ENCODE data around the gene PEX1.
"Not testable (repeated sequence)": the region's sequence is repeated elsewhere in the genome, so short reads cannot be mapped to it uniquely, and the experiment has no call there.

Gene PEX1

DNA sequence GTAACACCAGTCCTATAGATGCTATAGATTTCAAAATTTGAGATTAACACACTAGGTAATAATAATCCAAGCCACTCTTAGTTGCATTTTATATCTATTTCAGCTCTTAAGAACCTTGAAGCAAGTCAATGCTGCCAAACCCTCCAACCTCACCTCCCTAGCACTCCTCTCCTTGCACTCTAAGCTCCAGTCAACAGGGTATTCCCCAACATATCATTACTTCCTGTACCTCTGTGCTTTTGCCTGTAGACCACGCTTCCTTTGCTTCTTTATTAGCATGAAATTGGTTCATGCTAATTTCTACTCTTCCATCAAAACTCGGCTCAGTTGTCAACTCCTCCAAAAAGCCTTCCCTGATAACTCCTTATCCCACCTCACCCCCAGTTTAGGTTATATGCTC, 24.6 kb downstream of the PEX1 start:
- DNase-seq, result no peak

DNA sequence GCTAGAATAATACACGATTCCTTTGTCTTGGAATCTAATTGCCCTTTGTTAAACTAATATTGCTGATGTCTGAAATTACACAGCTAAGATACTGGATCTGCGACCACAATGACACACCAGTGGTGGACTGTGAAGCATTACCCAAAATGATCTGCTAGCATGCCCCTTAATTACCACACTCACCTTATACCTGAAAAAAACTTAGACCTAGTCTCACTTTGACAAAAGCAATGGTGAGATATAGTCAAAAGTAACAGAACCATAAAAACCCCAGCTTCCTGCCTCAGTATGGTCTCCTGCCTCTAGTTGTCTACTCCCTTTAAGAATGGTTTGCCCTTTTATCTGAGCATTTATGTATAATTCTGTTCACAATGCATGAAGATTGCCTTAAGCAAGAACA, 29.8 kb downstream of the PEX1 start:
- DNase-seq, result no peak

DNA sequence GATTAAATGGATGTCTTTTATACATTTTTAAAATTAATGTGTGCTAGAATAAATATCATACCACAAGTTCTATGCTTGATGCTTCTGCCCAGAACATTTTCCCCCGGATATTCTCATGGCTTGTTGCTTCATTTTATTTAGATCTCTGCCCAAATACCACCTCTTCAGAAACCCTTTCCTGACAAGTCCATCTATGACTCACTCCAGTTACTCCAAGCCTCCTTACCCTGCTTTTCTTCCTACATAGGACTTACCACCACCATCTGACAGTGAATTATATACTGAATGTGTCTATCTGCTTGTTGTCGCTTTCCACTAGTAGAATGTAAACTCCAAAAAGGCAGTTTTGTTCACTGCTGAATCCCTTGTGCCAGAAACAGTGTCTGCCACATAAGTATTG, 31.4 kb downstream of the PEX1 start:
- DNase-seq, result no peak

DNA sequence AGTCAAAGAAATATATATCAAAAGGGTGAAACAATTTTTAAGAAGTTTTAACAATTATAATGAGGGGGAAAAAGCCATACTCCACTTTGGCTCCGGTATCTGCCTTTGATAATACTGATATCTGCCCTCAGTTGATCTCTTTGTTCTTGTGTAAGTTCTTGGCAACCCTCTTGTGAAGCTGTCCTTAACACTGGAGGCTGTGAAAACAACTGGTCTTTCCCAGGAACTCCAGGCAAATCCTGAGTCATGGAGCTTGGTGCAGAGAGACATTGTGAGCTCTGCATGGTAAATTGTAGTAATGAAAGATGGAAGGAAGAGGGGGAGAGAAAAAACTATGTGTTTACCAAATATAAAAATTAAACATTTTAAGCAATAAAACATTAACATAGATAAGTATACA, 38.7 kb downstream of the PEX1 start:
- DNase-seq, result no peak

DNA sequence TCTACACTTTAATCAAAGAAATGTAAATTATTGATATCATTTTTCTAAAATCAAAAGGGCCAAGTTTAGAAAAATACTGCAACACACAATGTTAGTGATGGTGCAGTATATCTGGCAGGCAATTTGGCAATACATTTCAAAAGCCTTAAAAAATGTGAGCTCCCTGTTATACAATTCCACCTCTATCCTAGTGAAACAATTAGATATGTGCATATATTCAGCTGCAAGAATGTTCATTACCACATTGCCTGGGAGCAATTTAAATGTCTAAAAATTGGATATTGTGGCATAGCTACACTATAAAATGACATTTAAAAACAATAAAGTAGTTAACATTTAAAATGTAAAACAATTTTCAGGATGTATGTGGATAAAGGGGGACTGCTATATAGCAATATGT, 40.5 kb downstream of the PEX1 start:
- no peak for DNase-seq

DNA sequence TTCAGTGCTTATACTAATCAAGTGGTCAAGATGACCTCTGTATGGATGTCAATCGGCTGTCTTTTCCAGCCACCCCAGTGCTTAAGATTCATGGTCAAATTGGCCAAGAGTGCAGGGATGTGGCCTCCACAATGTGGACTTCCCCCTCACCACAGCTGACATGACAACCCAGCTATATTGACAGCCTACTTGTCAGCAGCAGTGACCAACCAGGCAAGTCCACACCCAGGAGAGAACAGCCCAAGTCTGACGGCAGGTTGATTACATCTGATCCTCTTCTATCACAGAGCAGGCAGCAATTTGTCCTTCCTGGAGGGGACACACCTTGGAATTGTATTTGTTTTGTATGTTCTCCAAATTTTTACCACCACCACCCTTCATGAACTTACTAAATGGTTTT, 42.3 kb downstream of the PEX1 start:
- DNase-seq, result no peak

DNA sequence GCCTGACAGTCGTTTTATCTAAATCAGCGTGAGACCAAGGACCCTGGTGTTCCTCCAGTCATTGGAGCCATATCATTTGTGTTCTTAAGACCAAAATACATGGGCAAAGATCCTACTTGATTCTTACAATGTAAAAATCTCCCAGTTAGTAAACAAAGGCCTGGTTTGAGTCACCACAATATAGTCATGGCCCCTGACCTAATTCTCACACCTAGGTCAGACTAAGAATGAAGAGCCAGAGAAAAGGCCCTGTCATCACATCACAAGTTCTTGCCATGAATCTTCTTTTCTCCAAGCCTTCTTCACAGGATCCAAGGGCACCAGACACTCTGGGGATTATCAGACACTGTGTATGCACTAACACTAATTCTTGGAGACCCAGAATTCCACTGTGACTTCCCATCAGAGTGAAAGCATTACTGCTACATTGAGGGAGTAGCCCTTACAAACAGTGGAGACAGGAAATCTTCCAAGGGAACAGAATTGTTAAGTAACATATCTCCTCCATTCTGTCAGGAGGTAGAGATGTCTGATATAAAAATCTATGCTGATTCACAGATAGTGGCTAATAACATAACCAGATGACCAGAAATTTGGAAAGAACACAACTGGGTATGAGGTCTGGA, 42.9 kb downstream of the PEX1 start:
- DNase-seq, result no peak

DNA sequence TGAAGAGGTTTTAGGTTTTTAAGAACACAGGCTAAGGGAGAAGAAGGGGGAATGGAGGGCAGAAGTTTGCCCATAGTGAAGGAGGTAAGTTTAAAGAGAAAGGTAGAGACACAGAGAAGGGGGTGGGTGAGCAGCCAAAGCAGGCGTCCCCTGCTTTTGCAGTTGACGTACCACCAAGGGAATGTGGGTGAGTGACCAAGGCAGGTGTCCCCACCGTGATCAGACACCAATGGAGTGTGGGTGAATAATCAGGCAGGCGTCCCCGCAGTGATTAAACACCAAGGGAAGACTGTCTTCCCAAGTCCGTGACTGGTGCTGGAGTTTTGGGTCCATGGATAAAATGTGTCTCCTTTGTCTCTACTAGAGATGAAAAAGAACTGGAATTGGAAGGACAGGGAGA, 44.1 kb downstream of the PEX1 start:
- DNase-seq, result not testable (repeated sequence)

DNA sequence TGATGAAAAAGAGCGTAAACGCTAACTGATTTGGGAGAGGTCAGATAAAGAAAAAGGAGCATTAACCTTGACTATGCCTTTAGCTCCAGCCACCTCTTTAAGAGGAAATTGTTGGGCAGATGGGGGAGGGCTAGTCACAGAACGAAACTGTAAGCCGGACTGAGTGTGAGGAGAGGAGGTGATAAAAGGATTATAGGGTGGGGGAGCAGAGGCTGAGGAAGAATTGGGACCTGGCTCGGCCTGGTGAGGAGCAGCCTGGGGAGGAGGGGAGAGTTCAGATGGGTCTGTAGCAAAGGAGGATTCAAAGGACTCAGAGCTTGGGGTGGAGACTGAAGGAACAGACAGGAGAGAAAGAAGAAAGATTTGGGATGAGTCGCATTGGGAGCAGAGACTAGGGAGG, 44.7 kb downstream of the PEX1 start:
- DNase-seq, result not testable (repeated sequence)

DNA sequence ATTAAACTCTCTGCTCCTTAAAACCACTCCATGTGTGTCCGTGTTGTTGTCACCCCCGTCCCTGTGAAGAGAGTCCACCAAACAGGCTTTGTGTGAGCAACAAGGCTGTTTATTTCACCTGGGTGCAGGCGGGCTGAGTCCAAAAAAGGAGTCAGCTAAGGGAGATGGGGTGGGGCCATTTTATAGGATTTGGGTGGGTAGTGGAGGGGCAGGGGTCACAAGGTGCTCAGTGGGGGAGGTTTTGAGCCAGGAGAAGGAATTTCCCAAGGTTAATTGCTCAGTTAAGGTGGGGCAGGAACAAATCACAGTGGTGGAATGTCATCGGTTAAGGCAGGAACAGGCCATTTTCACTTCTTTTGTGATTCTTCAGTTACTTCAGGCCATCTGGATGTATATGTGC, 49.2 kb downstream of the PEX1 start:
- DNase-seq, result not testable (repeated sequence)

DNA sequence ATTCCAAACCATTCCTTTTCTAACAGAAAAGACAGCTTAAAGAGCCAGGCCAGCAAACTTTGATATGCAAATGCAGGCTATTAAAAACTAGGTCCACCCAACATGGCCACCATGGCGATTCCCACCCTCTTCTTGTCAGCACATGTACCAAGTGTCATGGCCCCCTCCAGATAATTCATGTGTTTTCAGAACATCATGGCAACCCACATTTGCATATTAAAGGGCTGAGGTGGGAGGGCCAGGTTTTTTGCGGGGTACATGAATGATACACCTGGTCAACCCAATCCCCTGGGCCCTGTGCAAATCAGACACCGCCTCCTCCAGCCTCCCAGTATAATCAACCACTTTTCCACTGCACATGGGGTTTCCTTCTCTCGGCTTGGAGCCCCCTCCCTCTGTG, 49.6 kb downstream of the PEX1 start:
- no peak for DNase-seq

DNA sequence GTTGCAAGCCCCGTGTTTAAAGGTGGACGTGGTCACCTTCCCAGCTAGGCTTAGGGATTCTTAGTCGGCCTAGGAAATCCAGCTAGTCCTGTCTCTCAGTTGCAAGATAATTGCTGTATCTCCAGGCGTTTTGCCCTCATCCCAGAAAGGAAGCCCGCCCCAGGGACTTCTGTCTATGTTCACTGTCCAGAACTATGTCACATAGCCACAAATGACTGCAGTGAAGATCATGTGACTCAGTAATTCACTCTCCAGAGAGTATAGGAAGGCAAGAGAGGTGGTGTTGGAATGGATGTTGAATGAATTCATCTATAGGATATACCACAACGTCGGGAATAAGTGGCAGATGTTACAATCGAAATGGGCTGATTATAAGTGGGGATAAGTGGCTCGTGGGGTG, 50.2 kb downstream of the PEX1 start:
- DNase-seq, result no peak

DNA sequence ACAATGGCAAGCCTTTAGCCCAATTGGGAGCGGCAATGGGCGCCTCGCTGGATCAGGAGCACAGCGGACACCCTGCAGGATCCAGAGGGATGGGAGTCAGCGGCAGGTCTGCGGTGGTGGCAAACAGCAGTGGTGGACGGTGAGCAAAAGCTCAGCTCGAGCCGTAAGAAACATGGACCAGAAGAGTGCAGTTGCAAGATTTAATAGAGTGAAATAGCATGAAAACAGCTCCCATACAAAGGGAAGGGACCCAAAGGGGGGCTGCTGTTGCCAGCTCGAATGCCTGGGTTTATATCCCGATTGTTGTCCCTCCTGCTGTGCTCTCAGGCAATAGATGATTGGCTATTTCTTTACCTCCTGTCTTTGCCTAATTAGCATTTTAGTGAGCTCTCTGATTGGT, 50.6 kb downstream of the PEX1 start, which contains the start of gene ERVW-1:
TSS of gene ERVW-1 (minus strand) at position 266 of the 400 bp plus-strand sequence. CDS start 7,565 bp downstream, outside the sequence.
- DNase-seq, result not testable (repeated sequence)

DNA sequence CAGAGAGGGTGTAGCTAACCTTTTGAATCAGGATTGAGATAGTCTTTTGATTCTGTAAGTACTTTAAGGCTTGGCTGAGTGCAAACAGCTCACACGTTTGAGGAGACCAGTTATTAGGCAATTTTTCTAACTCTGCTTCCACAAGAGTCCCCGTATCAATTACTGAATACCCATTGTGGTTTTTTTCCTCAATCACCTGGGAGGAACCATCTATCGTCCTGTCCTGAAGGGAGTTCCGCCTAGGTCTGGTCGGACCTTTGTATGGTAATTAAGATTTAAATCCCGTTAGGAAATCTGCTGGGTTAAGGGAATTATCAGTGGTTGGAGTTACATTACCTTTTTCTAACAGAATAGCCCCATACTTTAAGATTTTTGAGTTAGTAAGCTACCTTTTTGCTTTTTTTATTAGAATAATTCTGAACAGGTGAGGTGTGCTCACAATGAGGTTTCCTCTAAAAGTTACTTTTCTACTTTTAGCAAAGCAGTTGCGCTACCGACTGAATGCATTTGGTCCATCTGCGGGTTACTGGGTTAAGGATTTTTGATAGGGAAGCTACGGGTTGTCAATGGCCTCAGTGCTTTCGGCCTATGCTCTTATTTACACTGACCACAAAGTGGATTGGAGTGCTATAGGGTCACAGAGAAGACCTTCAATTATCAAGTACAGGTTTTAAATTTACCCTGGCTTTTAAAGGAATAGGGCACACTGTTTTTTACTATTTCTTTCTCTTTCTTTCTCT, 52.3 kb downstream of the PEX1 start:
- not testable (repeated sequence) for DNase-seq

DNA sequence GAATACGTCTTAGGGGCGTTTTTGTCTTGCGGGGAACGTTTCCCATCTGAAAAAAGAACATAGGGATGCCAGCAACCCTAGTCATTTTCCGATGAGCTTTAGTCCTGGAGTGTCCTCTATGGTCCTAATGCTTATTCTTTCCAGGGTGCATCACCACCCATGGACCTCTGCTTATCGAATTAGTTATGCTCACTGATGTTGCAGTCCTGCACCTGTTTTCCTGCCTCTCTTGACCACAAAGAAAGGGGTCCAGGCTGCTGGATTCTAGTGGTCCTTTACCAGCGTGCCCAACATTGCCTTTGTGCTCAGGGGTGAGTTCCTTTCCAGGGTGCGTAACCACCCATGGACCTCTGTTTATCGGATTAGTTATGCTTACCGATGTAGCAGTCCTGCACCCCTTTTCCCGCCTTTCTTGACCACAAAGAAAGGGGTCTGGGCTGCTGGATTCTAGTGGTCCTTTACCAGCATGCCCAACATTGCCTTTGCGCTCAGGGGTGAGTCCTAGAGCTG, 53.0 kb downstream of the PEX1 start:
- DNase-seq, result not testable (repeated sequence)

DNA sequence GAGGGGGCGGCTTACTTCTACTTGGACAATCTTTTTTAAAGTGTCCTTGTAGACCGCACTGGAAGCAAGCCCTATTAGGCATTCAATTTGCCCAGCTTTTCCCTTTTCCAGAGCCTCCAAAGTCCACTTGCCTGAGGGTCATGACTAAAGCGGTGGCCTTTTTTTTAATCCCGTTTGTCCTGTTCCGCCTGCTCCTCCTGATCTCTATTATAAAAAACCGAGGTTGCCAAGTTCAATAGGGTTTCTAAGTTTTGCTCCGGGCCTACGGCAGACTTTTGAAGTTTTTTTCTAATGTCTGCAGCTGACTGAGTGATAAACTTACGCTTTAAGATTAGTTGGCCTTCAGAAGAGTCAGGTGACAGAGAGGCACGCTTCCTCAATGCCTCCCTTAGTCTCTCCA, 54.3 kb downstream of the PEX1 start:
- DNase-seq, result not testable (repeated sequence)

DNA sequence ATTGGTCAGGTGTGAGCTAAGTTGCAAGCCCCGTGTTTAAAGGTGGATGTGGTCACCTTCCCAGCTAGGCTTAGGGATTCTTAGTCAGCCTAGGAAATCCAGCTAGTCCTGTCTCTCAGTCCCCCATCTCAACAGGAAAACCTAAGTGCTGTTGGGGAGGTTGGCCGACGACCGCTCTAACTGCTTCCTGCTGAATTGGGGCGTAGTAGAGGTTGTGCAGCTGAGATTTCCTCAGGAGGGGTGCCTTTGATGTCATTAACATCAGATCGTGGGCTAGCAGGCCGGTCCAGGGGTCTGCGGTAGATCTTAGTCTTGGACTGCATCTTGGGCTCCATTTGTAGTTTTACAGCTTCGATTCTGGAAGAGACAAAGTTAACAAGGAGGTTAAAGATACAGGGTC, 59.7 kb downstream of the PEX1 start:
- DNase-seq, result not testable (repeated sequence)

DNA sequence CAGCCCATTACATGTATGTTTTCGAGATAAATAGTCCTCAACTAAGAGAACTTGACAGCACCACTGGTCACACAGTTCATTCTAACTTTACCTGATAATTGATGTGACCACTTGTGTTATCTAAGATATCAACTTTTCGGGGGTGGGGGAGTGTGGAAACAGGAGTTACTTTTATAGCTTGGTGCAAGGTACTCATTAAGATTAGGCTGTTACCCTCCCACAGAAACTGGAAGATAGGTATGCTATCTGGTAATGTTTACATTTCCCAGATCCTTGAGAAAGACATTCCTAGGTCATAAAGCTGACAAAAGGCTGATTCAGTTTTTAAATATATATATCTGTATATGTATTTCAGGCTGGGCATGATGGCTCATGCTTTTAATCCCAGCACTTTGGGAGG, 61.6 kb downstream of the PEX1 start:
- no peak for DNase-seq

DNA sequence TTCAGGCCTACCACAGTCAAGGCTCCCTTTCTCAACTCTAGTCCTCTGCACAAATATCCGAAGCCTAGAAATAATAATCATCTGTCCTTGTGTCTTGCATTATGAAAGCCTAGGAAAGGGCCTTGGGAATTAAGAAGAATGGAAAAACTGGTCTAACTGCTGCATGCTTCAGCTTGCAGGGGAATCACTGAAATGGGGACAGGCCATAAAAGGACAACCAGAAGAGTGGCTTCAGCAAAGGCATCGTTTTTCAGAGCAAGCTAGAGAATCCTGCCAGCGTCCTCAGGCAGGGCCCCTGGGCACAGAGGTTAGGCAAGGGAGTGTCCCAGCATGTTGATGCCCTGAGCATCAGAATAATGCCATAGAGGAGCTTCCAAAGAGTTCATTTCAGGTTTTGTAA, 63.8 kb downstream of the PEX1 start:
- no peak for DNase-seq

DNA sequence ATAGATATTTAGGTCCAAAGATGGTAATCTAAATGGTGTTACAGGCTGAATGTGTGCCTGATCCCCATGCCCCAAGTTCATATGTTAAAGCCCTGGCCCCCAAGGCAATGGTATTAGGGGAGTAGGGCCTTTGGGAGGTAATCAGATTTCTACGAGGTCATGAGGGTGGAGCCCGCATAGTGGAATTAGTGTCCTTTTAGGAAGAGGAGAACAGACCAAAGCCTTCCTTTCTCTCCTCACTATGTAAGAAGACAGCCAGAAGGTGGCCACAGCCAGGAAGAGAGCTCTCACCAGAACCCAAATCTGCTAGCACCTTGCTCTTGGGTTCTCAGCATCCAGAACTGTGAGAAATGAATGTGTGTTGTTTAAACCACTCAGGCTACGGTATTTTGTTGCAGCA, 65.8 kb downstream of the PEX1 start:
- no peak for DNase-seq

DNA sequence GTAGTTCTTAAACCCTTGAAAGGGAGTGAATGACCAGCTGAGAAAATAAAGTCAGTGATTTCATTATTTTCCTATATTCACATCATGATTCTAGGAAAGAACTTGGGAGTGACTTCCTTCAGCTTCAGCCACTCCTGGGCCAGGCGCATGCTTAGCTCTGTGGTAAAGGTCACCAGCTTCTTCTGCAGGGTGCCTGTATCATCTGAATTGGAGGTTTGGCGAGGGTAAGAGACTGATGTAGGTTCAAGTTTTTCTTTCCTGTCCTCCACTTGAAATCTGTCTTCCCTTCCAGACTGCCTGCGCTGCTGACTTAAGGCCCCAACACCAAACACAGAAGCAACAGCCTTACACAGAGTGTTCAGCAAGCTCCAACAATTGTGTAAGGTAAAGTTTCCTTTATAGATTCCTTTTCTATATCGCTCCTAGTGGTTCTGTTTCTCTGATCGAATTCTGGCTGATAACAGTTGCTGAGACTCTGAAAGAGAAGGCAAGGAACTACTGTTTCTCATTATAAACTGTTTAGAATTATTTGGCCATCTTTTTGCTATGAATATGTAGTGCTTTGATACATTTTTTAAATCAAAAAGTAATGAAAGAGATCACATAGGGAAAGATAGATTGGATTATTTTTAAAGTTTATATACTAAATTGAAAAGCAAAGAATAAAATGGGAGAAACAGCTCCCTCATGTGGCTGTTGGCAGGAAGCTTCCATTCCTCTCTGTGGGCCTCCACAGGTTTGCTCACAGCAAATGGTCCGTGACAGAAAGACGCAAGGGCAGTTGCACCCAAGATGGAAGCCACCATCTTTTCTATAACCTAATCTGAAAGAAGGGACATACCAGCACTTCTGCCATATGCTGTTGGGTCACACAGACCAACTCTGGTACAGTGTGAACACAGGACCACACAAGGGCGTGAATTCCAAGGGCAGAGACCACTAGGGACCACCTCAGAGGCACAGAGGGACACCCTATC, 67.0 kb downstream of the PEX1 start:
- peak; percentile 40 for DNase-seq

DNA sequence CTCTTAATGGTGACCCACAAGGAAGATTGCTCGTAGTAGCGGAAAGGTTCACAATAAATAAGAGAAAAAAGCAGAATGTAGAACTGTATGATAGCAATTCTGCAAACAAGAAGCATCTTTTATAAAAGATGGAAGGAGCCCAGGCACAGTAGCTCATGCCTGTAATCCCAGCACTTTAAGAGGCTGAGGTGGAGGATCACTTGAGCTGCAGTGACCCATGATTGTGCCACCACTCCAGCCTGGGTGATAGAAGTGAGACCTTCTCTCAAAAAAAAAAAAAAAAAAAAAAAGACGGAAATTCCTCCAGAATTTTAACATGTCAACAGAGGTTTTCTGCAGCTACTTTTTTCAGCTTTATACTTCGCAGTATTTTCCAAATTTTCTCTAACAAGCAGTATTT, 67.8 kb downstream of the PEX1 start:
- DNase-seq, result no peak

DNA sequence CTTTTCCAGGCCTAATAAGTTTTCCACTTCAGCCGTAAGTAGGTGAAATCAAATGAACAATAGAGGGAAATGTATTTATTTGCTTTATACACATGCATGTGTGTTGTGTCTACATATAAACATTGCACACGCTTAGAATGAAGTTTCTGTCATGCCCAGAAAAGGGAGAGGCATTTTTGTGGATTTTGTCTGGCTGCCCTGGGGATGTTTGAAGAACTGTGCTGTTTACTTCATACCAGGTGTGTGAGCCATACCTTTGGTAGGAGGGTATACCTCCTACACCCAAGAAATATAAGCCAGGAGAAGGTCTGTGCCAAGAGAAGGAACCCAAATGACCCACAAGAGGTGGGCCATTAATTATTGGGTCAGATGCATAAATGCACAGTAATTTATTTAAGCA, 68.2 kb downstream of the PEX1 start:
- DNase-seq, result no peak

All from CD4-positive, alpha-beta T cell treated with Interleukin-12 subunit alpha and Interleukin-12 subunit beta, for 1 hour (primary cell).